Activated CD4-positive, CD25-positive, alpha-beta regulatory T cell (primary cell): ENCODE data around the gene KHSRP.

Experiments
- DNase-seq, 4 experiments: peaks; one replicate each; lab custom pipeline; 2025; lab: John Stamatoyannopoulos, UW

KHSRP gene

GRCh38 chr19:6392221-6393073, 32.2 kb downstream of the KHSRP start:
- DNase-seq: no peak

DNA sequence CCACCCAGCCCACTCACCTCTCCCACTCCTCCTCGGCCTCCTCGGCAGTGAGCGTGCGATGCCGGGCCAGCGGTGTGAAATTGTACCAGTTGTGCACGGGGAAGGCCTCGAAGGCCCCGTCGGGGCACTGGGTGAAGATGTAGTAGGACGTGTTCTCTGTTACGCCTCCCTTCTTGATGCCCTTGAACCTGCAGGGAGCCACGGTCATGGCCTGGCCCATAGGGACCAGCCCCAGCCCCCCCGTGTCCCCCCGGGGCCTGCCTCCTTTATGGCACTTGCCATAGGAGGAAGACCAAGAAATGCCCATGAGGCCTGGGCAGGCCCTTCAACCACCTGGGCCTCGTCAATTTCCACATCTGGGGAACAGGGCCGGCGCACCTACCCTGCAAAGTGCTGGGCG, 37.2 kb downstream of the KHSRP start:
- DNase-seq: no peak

DNA sequence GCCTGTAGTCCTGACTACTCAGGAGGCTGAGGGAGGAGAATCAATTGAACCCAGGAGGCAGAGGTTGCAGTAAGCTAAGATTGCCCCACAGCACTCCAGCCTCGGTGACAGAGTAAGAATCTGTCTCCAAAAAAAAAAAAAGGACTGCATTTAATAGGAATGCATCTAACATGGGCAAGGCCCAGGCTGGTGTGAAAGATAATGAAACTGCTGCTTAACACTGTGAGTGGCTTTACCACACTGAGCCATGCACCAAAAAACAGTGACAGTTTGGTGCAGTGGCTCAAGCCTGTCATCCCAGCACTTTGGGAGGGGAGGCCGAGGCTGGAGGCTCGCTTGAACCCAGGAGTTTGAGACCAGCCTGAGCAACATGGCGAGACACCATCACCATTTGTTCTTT, 40.2 kb downstream of the KHSRP start:
- no peak for DNase-seq

DNA sequence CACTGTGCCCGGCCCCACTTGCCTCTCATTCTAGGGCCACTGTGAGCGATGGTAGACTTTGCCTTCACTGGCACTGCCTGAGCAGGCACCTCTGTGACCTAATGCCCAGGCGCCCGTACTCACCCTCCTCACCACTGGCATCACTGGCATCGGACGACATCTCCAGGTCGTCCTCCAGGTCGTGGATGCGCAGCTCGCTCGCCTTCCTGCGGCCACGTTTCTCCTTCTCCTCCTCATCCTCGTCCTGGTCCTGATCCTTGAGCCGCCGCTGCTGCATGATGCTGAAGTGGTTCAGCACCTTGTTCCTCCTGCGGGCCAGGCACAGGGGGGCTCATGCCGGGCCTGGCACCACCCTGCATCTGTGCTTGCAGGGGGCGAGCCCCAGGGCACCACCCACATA, 41.4 kb downstream of the KHSRP start:
- no peak for DNase-seq

GRCh38 chr19:6381030-6381750, 43.4 kb downstream of the KHSRP start:
- DNase-seq: no peak

- no peak for DNase-seq
Observed at GRCh38 chr19:6379744-6380143, 44.9 kb downstream of the KHSRP start.

GRCh38 chr19:6378486-6378885, 46.1 kb downstream of the KHSRP start:
- no peak for DNase-seq

- no peak for DNase-seq
Observed at GRCh38 chr19:6378041-6378440, 46.6 kb downstream of the KHSRP start.

DNA sequence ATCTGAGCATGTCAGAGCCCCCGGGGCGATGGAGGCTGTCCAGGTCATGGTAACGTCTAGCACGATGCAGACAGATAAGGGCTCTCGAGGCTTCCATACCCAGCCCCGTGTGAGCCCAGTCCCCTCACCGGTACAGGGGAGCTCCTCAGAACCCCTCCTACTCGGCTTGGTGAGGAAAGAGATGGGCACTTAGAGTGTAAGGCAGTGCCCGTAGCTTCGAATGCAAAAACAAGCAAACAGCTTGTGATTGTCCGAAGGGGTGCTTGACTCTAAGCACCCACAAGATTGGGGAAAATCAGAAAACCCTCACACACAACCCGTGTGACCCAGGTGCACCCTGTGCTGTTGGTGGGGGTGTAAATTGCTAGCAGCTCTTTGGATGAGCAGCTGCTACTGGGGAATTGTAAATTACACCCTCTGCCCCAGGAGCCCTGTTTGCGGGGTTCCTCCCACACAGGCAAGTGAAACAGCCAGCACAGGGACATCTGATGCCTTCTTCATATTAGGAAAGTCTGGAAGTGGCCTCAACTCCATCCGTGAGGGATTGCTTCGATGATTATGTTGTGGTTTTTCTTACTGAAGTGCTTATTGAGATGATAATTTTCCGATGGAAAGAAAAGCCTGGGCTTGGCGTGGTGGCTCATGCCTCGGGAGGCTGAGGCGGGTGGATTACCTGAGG, 48.0 kb downstream of the KHSRP start:
- DNase-seq: no peak

DNA sequence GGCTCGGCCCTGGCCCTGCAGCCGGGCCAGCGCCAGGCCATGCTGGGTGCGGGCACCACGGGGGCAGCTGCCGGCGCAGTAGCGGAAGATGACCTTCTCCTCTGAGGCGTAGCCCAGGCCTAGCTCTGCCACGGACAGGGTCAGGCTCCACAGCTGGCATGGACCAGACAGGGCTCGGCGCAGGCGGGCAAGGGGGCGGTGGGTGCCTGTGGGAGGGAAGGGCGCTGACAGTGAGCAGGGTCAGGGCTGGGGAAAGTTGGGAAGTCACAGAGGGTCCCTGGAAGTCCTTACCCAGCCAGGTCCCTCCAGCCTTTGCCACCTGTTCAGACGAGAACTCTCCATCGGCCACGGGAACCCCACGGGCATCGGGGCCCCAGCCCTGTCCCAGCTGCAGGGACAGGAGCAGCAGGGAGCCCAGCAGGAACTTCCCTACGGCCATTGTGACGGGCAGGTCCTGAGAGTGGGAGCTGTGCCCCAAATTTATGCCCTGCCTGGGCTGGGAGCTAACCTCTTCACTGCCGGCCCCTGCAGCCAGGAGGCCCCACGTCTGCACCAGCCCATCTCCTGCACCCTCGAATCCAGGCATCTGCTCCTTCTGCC, 49.1 kb downstream of the KHSRP start, which contains the start of gene PSPN:
PSPN (minus strand) TSS at position 523 of the 600 bp plus-strand sequence; CDS start at position 439, 84 bp downstream.
- no peak for DNase-seq

- DNase-seq: no peak
Observed at GRCh38 chr19:6374711-6375410, 49.8 kb downstream of the KHSRP start.

GRCh38 chr19:6374161-6374709, 50.4 kb downstream of the KHSRP start:
- no peak for DNase-seq

GRCh38 chr19:6373813-6374108, 50.9 kb downstream of the KHSRP start:
- DNase-seq: no peak

DNA sequence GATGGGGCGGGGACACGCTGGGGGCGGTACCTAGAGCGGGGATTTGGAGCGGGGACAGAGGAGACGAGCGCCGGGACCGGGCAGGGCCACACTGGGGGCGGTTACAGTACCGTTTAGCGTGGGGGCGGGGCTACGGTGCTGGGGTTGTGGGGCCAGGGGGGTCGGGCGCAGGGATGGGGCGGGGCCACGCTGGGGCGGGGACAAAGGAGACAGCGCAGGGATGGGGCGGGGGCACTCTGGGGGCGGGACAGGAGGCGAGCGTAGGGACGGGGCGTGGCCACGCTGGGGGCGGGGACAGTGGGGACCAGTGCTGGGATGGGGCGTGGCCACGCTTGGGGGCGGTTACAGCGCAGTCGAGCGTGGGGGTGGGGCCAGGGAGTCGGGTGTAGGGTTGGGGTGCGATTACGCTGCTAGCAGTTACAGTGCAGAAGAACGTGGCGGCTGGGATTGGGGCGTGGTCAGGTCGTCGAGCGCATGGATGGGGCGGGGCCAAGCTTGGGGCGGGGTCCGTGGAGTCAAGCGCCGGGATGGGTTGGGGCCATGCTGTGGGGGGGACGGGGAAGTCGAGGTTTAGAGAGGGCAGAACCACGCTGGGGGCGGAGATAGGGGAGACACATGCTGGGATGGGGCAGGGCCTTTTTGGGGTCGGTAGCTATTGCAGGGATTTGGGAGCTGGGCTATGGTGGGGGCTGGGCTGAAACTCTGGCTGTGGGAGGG, 51.4 kb downstream of the KHSRP start:
- peak; percentile 97 to 99 (median 98) for DNase-seq

DNA sequence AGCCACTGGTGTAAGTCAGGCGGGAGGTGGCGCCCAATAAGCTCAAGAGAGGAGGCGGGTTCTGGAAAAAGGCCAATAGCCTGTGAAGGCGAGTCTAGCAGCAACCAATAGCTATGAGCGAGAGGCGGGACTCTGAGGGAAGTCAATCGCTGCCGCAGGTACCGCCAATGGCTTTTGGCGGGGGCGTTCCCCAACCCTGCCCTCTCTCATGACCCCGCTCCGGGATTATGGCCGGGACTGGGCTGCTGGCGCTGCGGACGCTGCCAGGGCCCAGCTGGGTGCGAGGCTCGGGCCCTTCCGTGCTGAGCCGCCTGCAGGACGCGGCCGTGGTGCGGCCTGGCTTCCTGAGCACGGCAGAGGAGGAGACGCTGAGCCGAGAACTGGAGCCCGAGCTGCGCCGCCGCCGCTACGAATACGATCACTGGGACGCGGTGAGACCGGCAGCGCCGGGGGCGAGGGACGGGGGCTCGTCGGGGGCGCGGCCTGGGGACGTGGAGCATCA, 52.0 kb downstream of the KHSRP start, which contains the start of gene ALKBH7:
ALKBH7 (plus strand) TSS at position 201 of the 502 bp plus-strand sequence; CDS start at position 228, 27 bp downstream.
- peak; percentile 81 to 91 (median 87) for DNase-seq

DNA sequence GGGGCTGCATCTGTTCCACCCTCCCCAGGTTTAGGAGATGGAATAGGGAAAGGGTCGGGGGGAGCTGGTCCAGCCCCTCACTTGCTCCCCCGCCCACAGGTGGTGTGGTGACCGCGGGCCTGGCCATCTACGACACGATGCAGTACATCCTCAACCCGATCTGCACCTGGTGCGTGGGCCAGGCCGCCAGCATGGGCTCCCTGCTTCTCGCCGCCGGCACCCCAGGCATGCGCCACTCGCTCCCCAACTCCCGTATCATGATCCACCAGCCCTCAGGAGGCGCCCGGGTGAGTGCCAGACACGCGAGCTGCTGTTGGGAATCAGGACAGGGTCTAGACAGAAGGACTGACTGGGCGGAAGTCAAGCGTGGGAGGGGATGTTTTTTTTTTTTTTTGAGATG, 60.3 kb downstream of the KHSRP start:
- DNase-seq: no peak
